Cardiac fibroblast (primary cell): ENCODE data around the gene GNAS.

ENCODE experiments used
- DNase-seq, 2 donors: peaks; one replicate each; pipeline versions ENCODE4 v3.0.0 to v3.0.0-alpha.2; 2010; ENCODE audit warnings: low read depth in 2 of 2
- H3K4me3 ChIP-seq, 2 donors: replicated peaks in 1 of 2; 1 replicate in 1 of 2; 2 replicates in 1 of 2; pipeline ENCODE4 v1.5.1; 2011; ENCODE audit warnings: low read depth in 2 of 2, low read length in 2 of 2, mild to moderate bottlenecking in 2 of 2, moderate library complexity in 1 of 2
- TF ChIP-seq, protein P1 (sequence below): IDR thresholded peaks from one replicate; pipeline ENCODE4 v1.5.1; 2011; ENCODE audit warnings: low read depth, mild to moderate bottlenecking, low read length, inconsistent platforms

The GNAS gene

DNA sequence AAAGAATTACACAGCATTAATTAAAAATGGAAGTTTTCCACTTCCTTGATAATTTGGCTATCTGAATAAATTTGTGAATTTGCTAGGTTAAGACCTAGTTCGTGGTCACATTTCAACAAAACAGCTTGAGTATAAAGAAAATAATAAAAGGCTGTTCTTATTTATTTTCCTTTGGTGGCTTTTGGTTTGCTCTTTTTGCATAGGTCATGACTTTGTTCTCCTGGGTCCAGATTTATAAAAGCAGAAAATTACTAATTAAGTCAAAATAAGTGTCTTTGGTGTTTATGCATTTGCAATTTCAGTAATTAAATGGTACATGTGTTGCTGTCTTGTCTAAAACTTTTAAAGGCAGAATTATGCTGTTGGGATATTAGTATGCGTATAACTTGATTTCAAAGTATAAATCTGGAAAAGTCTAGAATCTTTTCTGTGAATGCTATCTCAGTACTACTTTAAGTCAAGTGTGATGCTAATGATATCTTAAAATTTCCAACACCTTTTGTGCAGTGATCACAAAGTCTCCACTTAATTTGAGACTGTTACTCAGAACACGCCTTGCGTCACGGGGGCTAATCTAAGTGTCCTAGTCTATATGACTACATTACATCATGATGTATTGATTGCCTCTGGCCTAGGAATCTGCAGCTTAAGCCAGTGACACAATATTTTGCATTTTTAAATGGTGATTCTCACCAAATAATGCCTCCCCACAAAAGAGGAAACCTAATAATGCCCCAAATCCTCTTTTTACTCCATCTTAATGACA lies 41.0 kb downstream of the GNAS start:
- peak overlapping the region; percentile 80 to 81 for H3K4me3 ChIP-seq
- DNase-seq: peak in 1 of 2 donors; percentile 31
- TF ChIP-seq, protein P1, sequence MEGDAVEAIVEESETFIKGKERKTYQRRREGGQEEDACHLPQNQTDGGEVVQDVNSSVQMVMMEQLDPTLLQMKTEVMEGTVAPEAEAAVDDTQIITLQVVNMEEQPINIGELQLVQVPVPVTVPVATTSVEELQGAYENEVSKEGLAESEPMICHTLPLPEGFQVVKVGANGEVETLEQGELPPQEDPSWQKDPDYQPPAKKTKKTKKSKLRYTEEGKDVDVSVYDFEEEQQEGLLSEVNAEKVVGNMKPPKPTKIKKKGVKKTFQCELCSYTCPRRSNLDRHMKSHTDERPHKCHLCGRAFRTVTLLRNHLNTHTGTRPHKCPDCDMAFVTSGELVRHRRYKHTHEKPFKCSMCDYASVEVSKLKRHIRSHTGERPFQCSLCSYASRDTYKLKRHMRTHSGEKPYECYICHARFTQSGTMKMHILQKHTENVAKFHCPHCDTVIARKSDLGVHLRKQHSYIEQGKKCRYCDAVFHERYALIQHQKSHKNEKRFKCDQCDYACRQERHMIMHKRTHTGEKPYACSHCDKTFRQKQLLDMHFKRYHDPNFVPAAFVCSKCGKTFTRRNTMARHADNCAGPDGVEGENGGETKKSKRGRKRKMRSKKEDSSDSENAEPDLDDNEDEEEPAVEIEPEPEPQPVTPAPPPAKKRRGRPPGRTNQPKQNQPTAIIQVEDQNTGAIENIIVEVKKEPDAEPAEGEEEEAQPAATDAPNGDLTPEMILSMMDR: no peak

DNA sequence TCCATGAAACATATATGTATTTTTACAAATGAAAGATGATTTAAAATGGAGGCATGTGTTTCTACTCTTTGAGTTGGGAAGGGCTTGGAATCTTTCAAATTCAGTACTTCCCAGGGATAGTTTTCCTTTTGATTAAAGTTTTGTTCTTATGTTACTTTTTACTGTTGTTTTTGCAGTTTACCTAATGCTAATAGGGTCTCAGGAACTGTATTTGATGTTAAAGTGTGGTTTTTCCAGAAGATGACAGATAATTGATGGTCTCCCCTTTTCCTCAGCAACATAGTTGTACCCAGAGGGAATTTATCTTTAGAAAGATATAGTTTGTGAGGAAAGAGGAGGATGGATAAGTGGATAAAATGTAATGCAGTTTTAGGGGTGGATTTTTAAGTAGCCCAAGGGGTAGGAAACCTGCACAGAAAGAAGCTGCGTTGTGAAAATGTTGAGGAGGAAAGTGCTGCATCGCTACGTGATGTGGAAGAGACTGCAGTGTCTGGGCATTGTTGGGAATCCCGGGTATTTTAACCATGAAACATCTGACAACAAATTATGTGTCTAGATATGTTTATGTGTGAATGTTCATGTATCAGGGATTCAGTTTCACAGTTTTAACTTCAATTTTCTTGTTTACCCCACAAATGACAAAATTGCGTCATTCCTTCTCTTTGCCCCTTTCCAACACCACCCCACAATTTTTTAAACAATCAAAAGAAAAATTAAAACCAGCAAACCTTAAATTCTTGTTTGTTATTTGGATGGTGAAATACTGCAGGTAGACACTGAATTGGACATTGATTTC lies 42.3 kb downstream of the GNAS start:
- H3K4me3 ChIP-seq: peak overlapping the region in 1 of 2 donors; percentile 18
- TF ChIP-seq, protein P1: no peak
- no peak for DNase-seq

DNA sequence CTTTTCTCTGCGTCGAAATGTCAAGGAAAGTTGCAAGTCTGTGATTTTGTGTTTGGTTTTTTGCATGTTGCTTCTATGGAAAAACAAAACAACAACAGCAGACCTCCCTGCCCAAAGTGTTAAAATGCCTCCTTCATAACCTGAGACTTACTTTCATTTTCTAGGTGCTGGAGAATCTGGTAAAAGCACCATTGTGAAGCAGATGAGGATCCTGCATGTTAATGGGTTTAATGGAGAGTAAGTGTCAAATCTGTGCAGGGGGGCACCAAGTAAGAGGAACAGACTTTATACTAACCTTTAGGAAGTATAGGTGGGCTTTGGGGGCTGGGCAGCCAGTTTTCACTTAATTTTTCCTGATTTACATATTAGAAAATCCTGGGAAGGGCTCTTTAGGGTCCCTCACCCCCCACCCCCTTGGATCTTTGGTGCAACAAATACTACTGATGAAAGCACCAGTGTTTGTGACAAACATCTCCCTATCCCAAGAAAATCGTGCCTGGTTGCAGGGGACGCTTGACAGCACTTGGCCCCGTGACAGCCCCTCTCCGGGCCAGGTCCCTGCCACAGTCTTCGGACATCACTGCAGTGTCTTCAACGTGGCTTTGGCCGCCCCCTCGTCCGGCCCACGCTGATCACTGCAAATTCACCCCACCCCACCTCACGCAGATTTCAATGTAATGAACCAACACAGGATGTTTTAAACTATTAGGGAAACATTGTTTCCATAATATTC lies 43.1 kb downstream of the GNAS start:
- no peak for DNase-seq
- TF ChIP-seq, protein P1: no peak
- peak overlapping the region in 1 of 2 donors; percentile 6 for H3K4me3 ChIP-seq

DNA sequence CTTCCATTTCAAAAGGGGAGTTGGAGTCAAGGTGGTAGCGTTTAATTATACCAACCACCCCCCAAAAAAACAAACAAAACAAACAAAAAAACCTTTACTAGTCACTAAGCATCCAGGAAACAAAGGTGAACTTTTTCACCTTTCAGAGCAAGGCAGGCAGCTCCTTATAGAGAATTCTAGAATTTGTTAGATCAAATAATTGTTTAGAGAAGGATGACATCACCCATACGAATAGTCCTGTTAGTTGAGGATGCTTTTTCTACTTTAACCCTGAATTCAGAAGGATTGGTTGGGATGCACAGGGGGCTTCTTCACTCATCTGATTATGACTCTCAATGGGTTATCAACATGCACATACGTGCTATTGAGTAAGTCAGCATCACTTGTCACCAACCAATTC lies 44.3 kb downstream of the GNAS start:
- no peak overlapping the region for H3K4me3 ChIP-seq
- no peak for DNase-seq
- TF ChIP-seq, protein P1: no peak

DNA sequence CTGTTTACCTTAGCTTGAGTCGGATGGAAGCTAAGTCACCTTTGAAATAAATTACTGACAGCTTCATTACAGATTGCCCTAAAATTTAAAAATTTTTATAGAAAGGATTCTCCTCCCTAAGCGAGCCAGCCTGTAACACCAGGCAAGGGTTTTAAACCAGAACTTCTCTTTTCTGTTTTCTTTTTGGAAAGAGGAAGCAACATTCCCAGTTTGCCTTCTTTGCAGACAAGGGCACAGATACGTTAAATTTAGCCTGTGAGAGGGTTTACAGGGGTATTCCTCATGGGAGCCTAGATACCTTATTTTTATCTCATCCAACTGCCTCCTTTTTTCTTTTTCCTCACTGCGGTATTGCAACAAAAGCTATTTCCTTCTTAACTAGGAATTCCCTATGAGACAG lies 45.0 kb downstream of the GNAS start:
- DNase-seq: no peak
- no peak overlapping the region for H3K4me3 ChIP-seq

More for the DNA sequence above, 45.0 kb downstream of the GNAS start:
- TF ChIP-seq, protein P1: no peak
